HepG2 (cell line): ENCODE results near the gene PLXNB2. TPM values are rescaled to one million over a fixed set of nuclear protein-coding genes. Genes with fewer than 3 reads are reported as not detected.
A peak's percentile ranks its signal among the peaks of the same experiment; 100 is the strongest.

Source experiments
- ARID2 ChIP-seq: sonication (generic); formaldehyde crosslinking; IDR thresholded peaks from 2 replicates; pipeline ENCODE4 v1.8.1; 2022; ENCODE audit warnings: mild to moderate bottlenecking, missing genetic modification reagents, borderline replicate concordance
- DNMT3B ChIP-seq: conservative IDR thresholded peaks from 2 replicates; pipeline ENCODE4 v1.6.1; 2016; ENCODE audit warnings: missing biosample characterization, control low read depth
- FOXA3 ChIP-seq: IDR thresholded peaks from 2 replicates; pipeline ENCODE4 v1.6.1; 2016; ENCODE audit warnings: missing genetic modification reagents, missing compliant biosample characterization
- FOXC1 ChIP-seq: sonication (generic); formaldehyde crosslinking; IDR thresholded peaks from 2 replicates; pipeline ENCODE4 v1.8.0; 2022; ENCODE audit warnings: mild to moderate bottlenecking, missing genetic modification reagents, borderline replicate concordance
- FOXP1 ChIP-seq, 2 experiments: fragments of 450-650 bp in 1 of 2; IDR thresholded peaks; 2 replicates each; pipeline ENCODE4 v1.6.1; 2017 to 2018; ENCODE audit warnings: antibody characterized with exemption in 1 of 2
- HDAC1 ChIP-seq: sonication (generic); formaldehyde crosslinking; IDR thresholded peaks from 2 replicates; pipeline ENCODE4 v1.5.1; 2020; ENCODE audit warnings: mild to moderate bottlenecking, missing genetic modification reagents
- HDAC6 ChIP-seq: fragments of 200-600 bp; sonication (generic); IDR thresholded peaks from 2 replicates; pipeline ENCODE4 v1.7.0; 2017; ENCODE audit warnings: mild to moderate bottlenecking, antibody characterized with exemption, low read length, low read depth
- HNRNPH1 ChIP-seq: fragments of 200-400 bp; formaldehyde crosslinking; optimal IDR thresholded peaks from 2 replicates; pipeline ENCODE3; 2017; ENCODE audit warnings: mild to moderate bottlenecking, low read depth, low read length
- HNRNPLL ChIP-seq: fragments of 200-400 bp; formaldehyde crosslinking; IDR thresholded peaks from 2 replicates; pipeline ENCODE4 v1.6.1; 2017; ENCODE audit warnings: mild to moderate bottlenecking, low read depth, low read length; ENCODE audit not compliant: poor library complexity, severe bottlenecking
- ISL2 ChIP-seq: sonication (generic); formaldehyde crosslinking; IDR thresholded peaks from 2 replicates; pipeline ENCODE4 v1.5.0; 2020; ENCODE audit warnings: missing genetic modification reagents
- NFYB ChIP-seq: sonication (generic); formaldehyde crosslinking; IDR thresholded peaks from 2 replicates; pipeline ENCODE4 v1.4.0; 2020; ENCODE audit warnings: missing genetic modification reagents
- NRL ChIP-seq: sonication (generic); formaldehyde crosslinking; IDR thresholded peaks from 2 replicates; pipeline ENCODE4 v1.5.0; 2020; ENCODE audit warnings: missing genetic modification reagents, mild to moderate bottlenecking, moderate library complexity, borderline replicate concordance
- POLR2G ChIP-seq: fragments of 200-400 bp; formaldehyde crosslinking; IDR thresholded peaks from 2 replicates; pipeline ENCODE4 v1.6.1; 2018; ENCODE audit warnings: mild to moderate bottlenecking, low read depth, low read length, moderate library complexity
- SMYD3 ChIP-seq: sonication (generic); formaldehyde crosslinking; IDR thresholded peaks from 2 replicates; pipeline ENCODE4 v1.8.1; 2023; ENCODE audit warnings: mild to moderate bottlenecking, missing genetic modification reagents
- TBX3 ChIP-seq: fragments of 450-650 bp; IDR thresholded peaks from 2 replicates; pipeline ENCODE4 v1.6.1; 2017; ENCODE audit warnings: antibody characterized with exemption, mild to moderate bottlenecking, inconsistent platforms, borderline replicate concordance
- THYN1 ChIP-seq: sonication (generic); formaldehyde crosslinking; IDR thresholded peaks from 2 replicates; pipeline ENCODE4 v1.8.1; 2023; ENCODE audit warnings: low read depth, mild to moderate bottlenecking, moderate library complexity, missing genetic modification reagents, borderline replicate concordance
- ZEB1 ChIP-seq: IDR thresholded peaks from 2 replicates; pipeline ENCODE4 v1.6.1; 2012; ENCODE audit warnings: mild to moderate bottlenecking, low read depth, inconsistent platforms; ENCODE audit not compliant: insufficient replicate concordance
- ZFP62 ChIP-seq: sonication (generic); formaldehyde crosslinking; IDR thresholded peaks from 2 replicates; pipeline ENCODE4 v1.4.0; 2020; ENCODE audit warnings: missing genetic modification reagents
- ZFY ChIP-seq: sonication (generic); formaldehyde crosslinking; IDR thresholded peaks from 2 replicates; pipeline ENCODE4 v1.4.0; 2020; ENCODE audit warnings: missing genetic modification reagents
- ZNF296 ChIP-seq: sonication (generic); formaldehyde crosslinking; conservative IDR thresholded peaks from 2 replicates; pipeline ENCODE4 v1.5.0; 2020; ENCODE audit warnings: mild to moderate bottlenecking, missing genetic modification reagents
- ZNF546 ChIP-seq: sonication (generic); formaldehyde crosslinking; conservative IDR thresholded peaks from 2 replicates; pipeline ENCODE4 v1.8.1; 2023; ENCODE audit warnings: mild to moderate bottlenecking, missing genetic modification reagents
- ZNF619 ChIP-seq: sonication (generic); formaldehyde crosslinking; IDR thresholded peaks from 2 replicates; pipeline ENCODE4 v1.4.0; 2020; ENCODE audit warnings: mild to moderate bottlenecking, missing genetic modification reagents
- ZNF768 ChIP-seq: sonication (generic); formaldehyde crosslinking; IDR thresholded peaks from 2 replicates; pipeline ENCODE4 v1.4.0; 2020; ENCODE audit warnings: missing genetic modification reagents
- ZSCAN22 ChIP-seq: sonication (generic); formaldehyde crosslinking; IDR thresholded peaks from 2 replicates; pipeline ENCODE4 v1.4.0; 2020; ENCODE audit warnings: mild to moderate bottlenecking, missing genetic modification reagents
- ZSCAN31 ChIP-seq: sonication (generic); formaldehyde crosslinking; IDR thresholded peaks from 2 replicates; pipeline ENCODE4 v1.5.0; 2020; ENCODE audit warnings: low read depth, mild to moderate bottlenecking, missing genetic modification reagents
- polyA plus RNA-seq, 8 experiments: library from polyadenylated mRNA; depleted of rRNA in 3 of 8; stranded (reverse) in 7 of 8; unstranded in 1 of 8; fragments of >200 nt; fragmentation: Illumina TruSeq in 4 of 8; extraction: Trizol in 4 of 8; gene quantifications; 2 replicates each; pipeline versions ENCODE4 v1.2.1 to v1.2.3, GENCODE V29; 2011 to 2016; ENCODE audit warnings: low read depth in 4 of 8, missing spikeins in 1 of 8, mixed read lengths in 1 of 8; ENCODE audit not compliant: insufficient read depth in 1 of 8
- total RNA-seq, 5 experiments: library from RNA; depleted of rRNA; stranded (reverse); fragments of >200 nt; fragmentation: Illumina TruSeq; extraction: Trizol; gene quantifications; 2 replicates each; pipeline ENCODE4 v1.2.3, GENCODE V29; 2016; ENCODE audit warnings: low read depth in 1 of 5
- TF ChIP-seq, protein P1 (sequence below): sonication (generic); formaldehyde crosslinking; IDR thresholded peaks from 2 replicates; pipeline ENCODE4 v1.4.0; 2020; ENCODE audit warnings: missing genetic modification reagents
- TF ChIP-seq, protein P2 (sequence below): sonication (generic); formaldehyde crosslinking; IDR thresholded peaks from 2 replicates; pipeline ENCODE4 v1.5.0; 2020; ENCODE audit warnings: mild to moderate bottlenecking, missing genetic modification reagents, moderate library complexity

The PLXNB2 gene
- total and polyA plus RNA-seq, 2 of the 13 experiments (the other 11 are each of a cell fraction or from before 2014, with no cell fraction given) = 32.6 to 68.9 TPM

DNA sequence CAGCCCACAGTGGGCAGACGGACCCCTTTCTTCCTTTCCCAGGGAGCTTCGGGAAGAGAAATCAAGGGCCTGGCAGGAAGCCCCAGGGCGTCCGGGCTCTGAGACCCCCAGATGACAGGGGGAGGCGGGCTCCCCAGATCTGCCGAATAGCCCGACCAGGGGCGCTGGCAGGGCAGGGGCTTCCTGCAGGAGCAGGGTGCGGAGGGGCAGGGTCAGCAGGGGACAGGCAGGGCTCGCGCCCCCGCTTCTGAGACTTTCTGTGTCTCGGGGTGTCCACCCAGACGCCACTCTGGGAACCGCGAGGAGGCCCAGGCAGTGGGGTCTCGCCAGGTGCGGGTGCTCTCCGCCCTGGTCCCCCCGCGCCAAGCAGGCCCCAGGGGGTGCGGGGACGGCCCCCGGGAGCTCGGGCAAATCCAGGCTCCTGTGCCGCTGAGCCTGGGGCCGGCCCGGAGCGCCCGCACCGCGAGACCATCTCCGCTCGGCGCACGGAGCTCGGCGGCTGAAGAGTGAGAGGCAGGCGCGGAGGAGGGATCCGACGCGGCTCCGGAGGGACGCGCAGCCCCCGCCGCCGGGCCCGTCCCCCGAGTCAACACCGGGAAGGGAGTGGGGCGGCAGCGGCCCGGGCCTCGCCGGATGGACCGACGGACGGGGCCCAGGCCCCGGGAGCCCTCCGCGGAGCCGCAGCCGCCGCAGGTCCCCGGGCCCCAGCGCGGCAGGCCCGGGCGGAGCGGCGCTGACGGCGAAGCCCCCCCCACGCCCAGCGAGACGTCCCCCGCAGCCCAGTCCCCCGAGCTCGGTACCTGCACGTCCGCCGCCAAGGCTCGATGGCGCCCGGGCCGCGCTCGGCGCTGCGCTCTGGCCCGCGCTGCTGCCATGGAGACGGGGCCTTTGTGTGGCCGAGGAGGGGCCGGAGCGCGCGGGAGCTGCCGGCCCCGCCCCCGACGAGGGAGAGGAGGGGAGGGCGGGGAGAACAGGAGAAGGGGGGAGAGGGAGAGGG, at the start of gene PLXNB2 (continued):
- TF ChIP-seq ZNF296 (0 out of 2 replicates have a peak, but pooled peaks have one; percentile 20), NRL (CRISPR knock-in tag) (no peak), ZNF619 (no peak), THYN1 (CRISPR knock-in tag) (no peak), DNMT3B (CRISPR knock-in tag) (no peak), SMYD3 (CRISPR knock-in tag) (no peak), ISL2 (CRISPR knock-in tag) (no peak), ZSCAN31 (CRISPR knock-in tag) (no peak), HNRNPLL (peak; percentile 39), ZFY (CRISPR knock-in tag) (peak; percentile 66), ZEB1 (no peak), HDAC6 (no peak), TBX3 (no peak), ZFP62 (CRISPR knock-in tag) (no peak), FOXC1 (CRISPR knock-in tag) (no peak), POLR2G (peak; percentile 67), FOXA3 (no peak), HNRNPH1 (no peak), ZNF768 (CRISPR knock-in tag) (no peak), ARID2 (CRISPR knock-in tag) (no peak), ZSCAN22 (CRISPR knock-in tag) (no peak), ZNF546 (no peak), NFYB (CRISPR knock-in tag) (no peak), HDAC1 (CRISPR knock-in tag) (peak; percentile 32; the same call in 1 of the 2 replicates), FOXP1 (IDR thresholded peaks at IDR 0.05) (no peak), FOXP1 (CRISPR knock-in tag; IDR thresholded peaks at IDR 0.05) (no peak)
- TF ChIP-seq, protein P1, sequence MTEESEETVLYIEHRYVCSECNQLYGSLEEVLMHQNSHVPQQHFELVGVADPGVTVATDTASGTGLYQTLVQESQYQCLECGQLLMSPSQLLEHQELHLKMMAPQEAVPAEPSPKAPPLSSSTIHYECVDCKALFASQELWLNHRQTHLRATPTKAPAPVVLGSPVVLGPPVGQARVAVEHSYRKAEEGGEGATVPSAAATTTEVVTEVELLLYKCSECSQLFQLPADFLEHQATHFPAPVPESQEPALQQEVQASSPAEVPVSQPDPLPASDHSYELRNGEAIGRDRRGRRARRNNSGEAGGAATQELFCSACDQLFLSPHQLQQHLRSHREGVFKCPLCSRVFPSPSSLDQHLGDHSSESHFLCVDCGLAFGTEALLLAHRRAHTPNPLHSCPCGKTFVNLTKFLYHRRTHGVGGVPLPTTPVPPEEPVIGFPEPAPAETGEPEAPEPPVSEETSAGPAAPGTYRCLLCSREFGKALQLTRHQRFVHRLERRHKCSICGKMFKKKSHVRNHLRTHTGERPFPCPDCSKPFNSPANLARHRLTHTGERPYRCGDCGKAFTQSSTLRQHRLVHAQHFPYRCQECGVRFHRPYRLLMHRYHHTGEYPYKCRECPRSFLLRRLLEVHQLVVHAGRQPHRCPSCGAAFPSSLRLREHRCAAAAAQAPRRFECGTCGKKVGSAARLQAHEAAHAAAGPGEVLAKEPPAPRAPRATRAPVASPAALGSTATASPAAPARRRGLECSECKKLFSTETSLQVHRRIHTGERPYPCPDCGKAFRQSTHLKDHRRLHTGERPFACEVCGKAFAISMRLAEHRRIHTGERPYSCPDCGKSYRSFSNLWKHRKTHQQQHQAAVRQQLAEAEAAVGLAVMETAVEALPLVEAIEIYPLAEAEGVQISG (CRISPR knock-in tag) = peak; percentile 50
- TF ChIP-seq, protein P2, sequence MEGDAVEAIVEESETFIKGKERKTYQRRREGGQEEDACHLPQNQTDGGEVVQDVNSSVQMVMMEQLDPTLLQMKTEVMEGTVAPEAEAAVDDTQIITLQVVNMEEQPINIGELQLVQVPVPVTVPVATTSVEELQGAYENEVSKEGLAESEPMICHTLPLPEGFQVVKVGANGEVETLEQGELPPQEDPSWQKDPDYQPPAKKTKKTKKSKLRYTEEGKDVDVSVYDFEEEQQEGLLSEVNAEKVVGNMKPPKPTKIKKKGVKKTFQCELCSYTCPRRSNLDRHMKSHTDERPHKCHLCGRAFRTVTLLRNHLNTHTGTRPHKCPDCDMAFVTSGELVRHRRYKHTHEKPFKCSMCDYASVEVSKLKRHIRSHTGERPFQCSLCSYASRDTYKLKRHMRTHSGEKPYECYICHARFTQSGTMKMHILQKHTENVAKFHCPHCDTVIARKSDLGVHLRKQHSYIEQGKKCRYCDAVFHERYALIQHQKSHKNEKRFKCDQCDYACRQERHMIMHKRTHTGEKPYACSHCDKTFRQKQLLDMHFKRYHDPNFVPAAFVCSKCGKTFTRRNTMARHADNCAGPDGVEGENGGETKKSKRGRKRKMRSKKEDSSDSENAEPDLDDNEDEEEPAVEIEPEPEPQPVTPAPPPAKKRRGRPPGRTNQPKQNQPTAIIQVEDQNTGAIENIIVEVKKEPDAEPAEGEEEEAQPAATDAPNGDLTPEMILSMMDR (CRISPR knock-in tag) = no peak
